Measurements from ENCODE around the gene NOTCH1. TPM values are rescaled to one million over a fixed set of nuclear protein-coding genes. Genes with fewer than 3 reads are reported as not detected.

Gene NOTCH1
- total RNA-seq, 4 donors from 2014 or later = 48.6 to 90.6 (median 58.8) TPM

DNA sequence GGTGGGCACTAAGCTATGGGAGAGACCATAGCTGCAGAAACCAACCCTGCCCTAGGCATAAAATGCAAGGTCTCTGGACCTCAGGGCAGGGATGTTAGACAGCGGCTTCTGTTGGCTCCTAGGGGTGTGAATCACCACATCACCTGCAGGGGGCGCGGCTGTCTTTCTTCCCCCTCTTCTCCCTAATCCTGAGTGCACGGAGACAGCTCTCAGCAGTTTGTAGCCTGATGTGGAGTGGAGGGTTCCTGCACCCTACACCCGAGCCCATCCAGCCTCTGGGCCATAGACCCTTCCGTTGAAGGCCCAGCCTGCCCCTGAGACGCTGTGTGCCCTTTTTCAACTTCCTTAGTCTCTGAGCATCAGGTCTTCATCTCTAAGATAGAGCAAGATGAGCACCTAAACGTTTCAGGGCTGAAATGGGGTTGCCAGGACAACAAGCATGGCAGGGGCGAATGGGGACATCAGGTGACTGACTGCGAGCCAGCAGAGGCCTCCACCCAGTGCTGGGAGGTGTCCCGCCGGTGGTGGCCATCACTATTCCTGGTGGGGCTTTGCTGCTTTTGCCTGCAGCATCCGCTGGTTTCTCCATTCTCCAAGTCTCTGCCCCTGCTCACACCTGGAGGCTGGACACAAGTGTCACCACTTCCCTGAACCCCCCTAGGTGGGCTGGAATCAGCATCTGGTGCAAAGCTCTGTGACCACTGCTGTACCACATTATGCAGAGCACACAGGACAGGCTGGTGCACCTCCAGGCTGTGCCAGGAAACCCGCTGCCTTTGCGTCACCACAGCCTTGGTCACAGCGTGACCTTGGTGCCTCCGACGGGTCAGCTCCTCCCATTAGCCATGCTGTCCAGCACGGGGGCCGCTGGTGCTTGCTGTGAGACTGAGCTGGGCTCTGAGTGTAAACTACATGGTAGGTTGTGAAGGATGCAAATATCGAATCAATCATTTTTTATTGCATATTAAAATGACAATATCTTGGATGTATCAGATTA is 60.5 kb downstream of the NOTCH1 start:
- WGBS = 79% methylated on average over 8 of the region's 21 CpGs
- Histone ChIP-seq H3K27ac (replicated peaks in 1 of 4) (no peak overlapping the region), H3K36me3 (peaks cover 0 to under 1% (median 0%) of the 10 kb centered on the region in 4 donors), H3K4me3 (no peak overlapping the region), H3K4me1 (peaks cover 28 to 47% (median 43%) of the 10 kb centered on the region in 4 donors), H3K9me3 (no peaks in the 10 kb centered on the region), H3K27me3 (no peaks in the 10 kb centered on the region)
- DNase-seq (ENCODE audit: extremely low spot score) = peak; percentile 97
- intact Hi-C loops (cut with DNase I) = loop anchor here (5.0 to 10.0 kb wide), 2 partner anchors 42 to 209 kb away; no protein-coding TSS in a partner anchor
- no peak for TF ChIP-seq EP300 (IDR thresholded peaks at IDR 0.05)
- peak in 1 of 2 donors; percentile 35 for TF ChIP-seq POLR2AphosphoS5 (IDR thresholded peaks at IDR 0.05)
- TF ChIP-seq CTCF (IDR thresholded peaks at IDR 0.05) = peak; percentile 87 to 92 (median 88)

GRCh38 chr9:136484153-136485048 is 61.4 kb downstream of the NOTCH1 start:
- no peaks in the 10 kb centered on the region for H3K9me3 ChIP-seq
- H3K36me3 ChIP-seq = peaks cover 0 to 10% (median 7%) of the 10 kb centered on the region in 4 donors
- peaks cover 28 to 53% (median 48%) of the 10 kb centered on the region in 4 donors for H3K4me1 ChIP-seq
- H3K27ac ChIP-seq (replicated peaks in 1 of 4) = peak overlapping the region; percentile 91 to 100 (median 98)
- 52% methylated on average over 22 of the region's 59 CpGs for WGBS
- intact Hi-C loops (cut with DNase I) = loop anchor here (5.0 to 10.0 kb wide), 2 partner anchors 43 to 210 kb away; no protein-coding TSS in a partner anchor
- peak overlapping the region; percentile 67 to 99 (median 81) for H3K4me3 ChIP-seq
- DNase-seq (ENCODE audit: extremely low spot score) = no peak
- no peaks in the 10 kb centered on the region for H3K27me3 ChIP-seq
- TF ChIP-seq EP300 (IDR thresholded peaks at IDR 0.05) (no peak), POLR2A (IDR thresholded peaks at IDR 0.05; ENCODE audit: low read depth) (no peak), POLR2AphosphoS5 (IDR thresholded peaks at IDR 0.05) (no peak), CTCF (IDR thresholded peaks at IDR 0.05) (no peak)

DNA sequence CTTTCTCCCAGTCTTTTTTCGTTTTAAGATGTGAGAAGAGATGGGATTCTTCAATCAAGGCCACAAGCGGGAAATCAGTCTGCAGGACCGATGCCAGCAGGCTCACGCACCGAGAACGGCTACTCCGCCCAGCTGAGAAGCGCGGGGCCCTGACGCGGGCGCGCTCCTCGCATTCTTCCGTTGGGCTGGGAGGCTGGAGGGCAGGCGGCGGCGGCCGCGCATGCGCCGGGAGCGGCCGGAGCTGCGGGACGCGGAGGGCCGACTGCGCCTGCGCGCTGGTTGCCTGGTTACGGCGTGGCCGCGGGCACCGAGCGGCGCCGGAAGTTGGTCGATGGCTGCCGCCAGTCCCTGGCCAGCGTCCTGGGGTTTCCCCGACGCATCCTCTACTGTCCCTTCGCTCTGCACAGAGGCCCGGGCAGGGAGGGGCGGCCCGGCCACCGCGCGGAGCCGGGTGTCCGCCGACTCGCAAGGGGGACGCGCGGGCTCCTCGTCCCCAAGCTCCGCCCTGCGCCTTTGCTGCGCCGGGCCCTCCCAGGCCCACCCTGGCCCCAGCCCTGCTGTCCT is 62.2 kb downstream of the NOTCH1 start:
- Histone ChIP-seq H3K27me3 (no peaks in the 10 kb centered on the region), H3K4me3 (peak overlapping the region; percentile 67 to 99 (median 81)), H3K4me1 (peaks cover 26 to 50% (median 46%) of the 10 kb centered on the region in 4 donors), H3K9me3 (no peaks in the 10 kb centered on the region), H3K36me3 (peaks cover 0 to 13% (median 9%) of the 10 kb centered on the region in 4 donors), H3K27ac (replicated peaks in 1 of 4) (peak overlapping the region; percentile 91 to 100 (median 98))
- intact Hi-C loops (cut with DNase I) = loop anchor here (10.0 kb wide), 1 partner anchor 211 kb away; no protein-coding TSS in a partner anchor
- DNase-seq (ENCODE audit: extremely low spot score) = peak; percentile 96
- TF ChIP-seq EP300 (IDR thresholded peaks at IDR 0.05) = no peak
- peak; percentile 76 to 81 for TF ChIP-seq POLR2AphosphoS5 (IDR thresholded peaks at IDR 0.05)
- no peak for TF ChIP-seq POLR2A (IDR thresholded peaks at IDR 0.05; ENCODE audit: low read depth)
- WGBS = 0% methylated on average over 2 of the region's 63 CpGs

DNA sequence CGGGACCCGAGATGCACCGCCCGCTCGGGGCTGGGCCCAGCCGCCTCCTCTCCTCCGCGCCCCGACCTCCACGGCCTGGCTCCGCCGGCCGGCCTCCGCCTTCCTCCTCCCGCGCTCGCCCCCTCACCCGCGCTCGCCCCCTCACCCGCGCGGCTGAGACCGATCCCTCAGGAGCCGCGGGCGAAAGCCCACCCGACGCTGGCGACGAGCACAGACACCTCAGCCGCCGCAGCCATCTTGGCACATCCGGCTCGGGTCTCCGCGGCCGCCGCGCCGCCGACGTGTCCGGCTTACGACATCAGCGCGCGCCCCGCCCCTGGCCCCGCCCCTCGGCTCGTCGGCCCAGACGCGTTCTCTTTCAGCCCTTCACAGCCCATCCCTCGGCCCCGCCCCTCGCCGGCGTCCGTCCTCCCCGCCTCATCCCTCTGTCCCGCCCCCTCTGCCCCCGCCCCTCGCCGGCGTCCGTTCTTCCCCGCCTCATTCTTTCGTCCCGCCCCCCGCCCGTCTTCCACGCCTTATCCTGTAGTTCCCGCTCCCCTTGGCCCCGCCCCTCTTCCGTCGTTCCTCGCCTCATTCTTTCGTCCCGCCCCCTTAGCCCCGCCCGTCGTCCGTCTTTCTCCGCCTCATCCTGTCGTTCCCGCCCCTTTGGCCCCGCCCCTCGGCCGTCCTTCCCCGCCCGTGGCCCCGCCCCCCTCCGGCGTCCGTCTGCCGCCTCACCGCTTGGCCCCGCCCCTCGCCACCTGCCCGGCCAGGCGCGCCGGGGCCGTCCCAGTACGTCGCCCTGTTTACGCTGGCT is 62.9 kb downstream of the NOTCH1 start, which contains the start of gene SEC16A:
SEC16A (minus strand) TSS at position 248 of the 796 bp plus-strand sequence. CDS start 5,425 bp downstream, outside the sequence.
- Histone ChIP-seq H3K27me3 (no peaks in the 10 kb centered on the region), H3K36me3 (peaks cover 0 to 18% (median 10%) of the 10 kb centered on the region in 4 donors), H3K4me1 (peaks cover 21 to 46% (median 40%) of the 10 kb centered on the region in 4 donors), H3K4me3 (peak within 1 kb of the TSS; percentile 67 to 99 (median 95)), H3K27ac (replicated peaks in 1 of 4) (peak within 1 kb of the TSS; percentile 91 to 100 (median 98)), H3K9me3 (no peaks in the 10 kb centered on the region)
- DNase-seq (ENCODE audit: extremely low spot score) = peak; percentile 100
- intact Hi-C loops (cut with DNase I) = loop anchor here (10.0 kb wide), 1 partner anchor 212 kb away; no protein-coding TSS in a partner anchor
- WGBS = under 1% methylated on average over 36 of the region's 109 CpGs
- TF ChIP-seq POLR2A (IDR thresholded peaks at IDR 0.05; ENCODE audit: low read depth) = peak; percentile 94
- peak; percentile 95 for TF ChIP-seq POLR2AphosphoS5 (IDR thresholded peaks at IDR 0.05)
- TF ChIP-seq CTCF (IDR thresholded peaks at IDR 0.05) = no peak
- TF ChIP-seq EP300 (IDR thresholded peaks at IDR 0.05) = no peak
